HG03175 (cell line): ENCODE data around the gene CREBZF.
"Not testable (repeated sequence)": the region's sequence is repeated elsewhere in the genome, so short reads cannot be mapped to it uniquely, and the experiment has no call there.

Experiments
- ATAC-seq: cut with Tn5 transposase; IDR thresholded peaks from one replicate; pipeline ENCODE4 v1.9.1; 2021; ENCODE audit warnings: mild to moderate bottlenecking, moderate library complexity; ENCODE audit not compliant: unreplicated experiment

The CREBZF gene

DNA sequence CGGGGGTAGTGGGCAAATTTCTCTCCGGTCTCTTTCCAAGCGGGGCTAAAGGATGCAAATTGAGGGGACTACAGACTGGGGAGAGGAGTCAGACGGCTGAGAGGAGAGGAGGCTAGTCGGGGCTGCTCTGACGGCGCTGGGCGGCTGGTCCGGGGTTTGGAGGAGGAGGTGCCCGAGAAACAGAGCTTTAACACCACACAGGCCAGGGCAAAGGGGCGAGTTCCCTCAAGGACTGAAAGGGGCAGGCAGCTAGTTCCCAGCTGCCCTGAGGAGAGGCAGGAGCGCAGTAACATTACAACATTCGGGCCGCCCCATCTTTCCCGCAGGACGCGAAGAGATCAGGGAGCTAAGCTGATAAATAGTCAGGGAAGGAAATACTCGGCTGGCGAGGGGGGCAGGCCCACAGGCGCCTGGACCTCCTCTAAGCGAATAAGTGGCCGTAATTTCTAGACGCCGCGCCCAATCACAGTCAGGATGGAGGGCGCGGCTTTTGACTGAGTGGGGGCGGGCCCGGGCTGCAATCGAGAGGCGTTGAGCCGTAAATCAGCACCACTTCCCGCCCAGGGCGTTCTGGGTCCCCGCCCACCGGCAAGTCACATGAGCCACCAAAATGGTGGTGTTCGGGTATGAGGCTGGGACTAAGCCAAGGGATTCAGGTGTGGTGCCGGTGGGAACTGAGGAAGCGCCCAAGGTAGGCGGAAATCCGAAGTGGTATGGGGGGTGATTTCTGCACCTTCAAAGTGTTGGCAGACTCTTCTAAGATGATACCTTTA, 36.7 kb downstream of the CREBZF start, which contains the start of gene TMEM126B:
Gene TMEM126B, plus strand, starts transcription at position 596 of the 773 bp plus-strand sequence. Its CDS starts 15 bp downstream, at position 611.
- peak; percentile 99 for ATAC-seq

DNA sequence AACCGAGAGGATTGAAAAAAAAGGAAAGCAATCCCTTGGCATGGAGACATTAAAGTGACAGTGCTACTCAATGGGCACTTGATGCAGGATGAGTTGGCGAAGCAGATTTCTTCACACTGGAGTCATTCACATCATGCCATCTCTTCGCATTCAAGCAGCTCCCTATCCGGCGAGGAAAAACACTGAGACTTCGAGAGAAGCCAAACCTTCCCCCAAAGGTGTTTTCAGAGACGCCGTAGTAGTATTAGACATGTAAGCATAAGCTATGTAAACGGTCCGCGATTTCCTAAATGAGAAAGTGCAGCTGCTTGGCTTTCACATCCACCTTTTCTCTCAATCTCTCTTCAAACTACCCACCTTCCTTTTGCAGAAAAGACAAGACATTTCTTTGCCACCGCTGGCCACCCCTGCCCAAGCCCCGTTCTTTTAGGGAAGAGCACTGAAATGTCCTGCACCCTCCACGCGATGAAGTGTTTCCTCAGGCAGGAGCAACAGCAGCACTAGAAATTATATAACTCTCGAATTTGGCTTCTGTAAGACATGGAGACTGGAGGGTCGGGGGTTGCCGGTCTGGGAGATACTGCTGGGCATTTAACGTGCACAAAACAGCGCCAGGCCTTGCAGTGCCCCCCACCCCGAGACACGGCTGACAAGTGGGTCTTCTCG, 37.5 kb downstream of the CREBZF start, which contains the start of gene DLG2:
Gene DLG2, minus strand, starts transcription at position 13 of the 666 bp plus-strand sequence.
- ATAC-seq, result peak; percentile 1

DNA sequence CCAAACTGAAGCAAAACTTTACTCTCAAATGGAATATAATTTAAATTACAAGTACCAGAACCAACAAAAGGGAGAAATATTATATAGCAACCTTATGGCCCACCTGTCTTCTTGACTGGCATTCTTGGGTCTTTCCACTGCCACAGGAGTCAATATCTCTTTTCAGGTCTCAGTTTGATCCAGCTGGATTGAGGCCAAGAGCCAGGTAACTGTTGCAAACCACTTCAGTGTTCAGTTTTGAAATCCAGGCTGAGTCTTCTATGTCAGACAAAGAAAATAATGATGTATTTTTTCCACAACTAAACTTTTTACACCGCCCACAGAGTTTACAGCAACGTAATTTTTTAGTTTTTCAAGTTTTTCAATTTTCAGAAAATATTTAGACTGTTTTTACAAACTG, 38.4 kb downstream of the CREBZF start:
- ATAC-seq, result no peak

DNA sequence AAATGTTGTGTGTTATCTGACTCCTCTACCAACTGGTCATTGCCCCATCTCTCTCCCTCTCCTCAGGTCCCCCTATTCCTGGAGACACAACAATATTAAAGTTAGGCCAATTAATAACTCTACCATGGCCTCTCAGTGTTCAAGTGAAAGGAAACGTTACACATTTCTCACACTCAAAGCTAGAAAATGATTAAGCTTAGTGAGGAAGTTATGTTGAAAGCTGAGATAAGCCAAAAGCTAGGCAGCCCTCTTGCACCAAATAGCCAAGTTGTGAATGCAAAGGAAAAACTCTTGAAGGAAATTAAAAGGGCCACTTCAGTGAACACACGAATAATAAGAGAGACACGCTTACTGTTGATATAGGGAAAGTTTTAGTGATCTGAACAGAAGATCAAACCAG, 44.7 kb downstream of the CREBZF start:
- ATAC-seq, result no peak

- ATAC-seq, result no peak
These were observed 45.4 kb downstream of the CREBZF start for GRCh38 chr11:85619499-85619898.

DNA sequence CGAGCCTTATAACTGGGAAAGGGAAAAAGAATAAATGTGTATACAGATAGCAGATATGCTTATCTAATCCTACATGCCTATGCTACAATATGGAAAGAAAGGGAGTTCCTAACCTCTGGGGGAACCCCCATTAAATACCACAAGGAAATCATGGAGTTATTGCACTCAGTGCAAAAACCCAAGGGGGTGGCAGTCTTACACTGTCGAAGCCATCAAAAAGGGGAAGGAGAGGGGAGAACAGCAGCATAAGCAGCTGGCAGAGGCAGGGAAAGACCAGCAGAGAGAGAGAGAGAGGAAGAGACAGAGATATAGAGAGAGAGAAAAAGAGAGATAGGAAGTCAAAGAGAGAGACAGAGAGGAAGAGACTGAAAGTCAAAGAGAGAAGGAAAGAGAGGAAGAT, 53.3 kb downstream of the CREBZF start:
- ATAC-seq, result not testable (repeated sequence)
